Measurements from ENCODE around the gene CTNNB1. TPM values are rescaled to one million over a fixed set of nuclear protein-coding genes. Genes with fewer than 3 reads are reported as not detected.
A peak's percentile ranks its signal among the peaks of the same experiment; 100 is the strongest.

CTNNB1 gene
- total RNA-seq, 3 donors from 2014 or later: 419 to 687 (median 617) TPM

- H3K27me3 ChIP-seq: no peaks in the 10 kb centered on the region
- peaks cover 3 to 25% of the 10 kb centered on the region in 2 donors for H3K4me1 ChIP-seq
- H3K36me3 ChIP-seq: peaks cover 11% of the 10 kb centered on the region
- H3K4me3 ChIP-seq: no peak overlapping the region
- H3K27ac ChIP-seq: peak overlapping the region; percentile 2 to 8
- DNase-seq (ENCODE audit: low spot score in 2 of 2): no peak
- H3K9me3 ChIP-seq: no peaks in the 10 kb centered on the region
- TF ChIP-seq POLR2A (IDR thresholded peaks at IDR 0.05) (no peak), CTCF (IDR thresholded peaks at IDR 0.05) (no peak), POLR2AphosphoS5 (IDR thresholded peaks at IDR 0.05) (no peak)
- intact Hi-C loops (cut with DNase I; ENCODE audit: low total_unique reads): no loop called here
These were observed 22.7 kb downstream of the CTNNB1 start for GRCh38 chr3:41222012-41222411.

- intact Hi-C loops (cut with DNase I; ENCODE audit: low total_unique reads): no loop called here
- Histone ChIP-seq H3K27ac (peak overlapping the region in 1 of 2 donors; percentile 12), H3K36me3 (peaks cover 11% of the 10 kb centered on the region), H3K4me3 (no peak overlapping the region), H3K27me3 (no peaks in the 10 kb centered on the region), H3K9me3 (no peaks in the 10 kb centered on the region), H3K4me1 (peaks cover 3 to 25% of the 10 kb centered on the region in 2 donors)
- DNase-seq (ENCODE audit: low spot score in 2 of 2): no peak
- TF ChIP-seq CTCF (IDR thresholded peaks at IDR 0.05) (no peak), POLR2AphosphoS5 (IDR thresholded peaks at IDR 0.05) (no peak), POLR2A (IDR thresholded peaks at IDR 0.05) (no peak)
These were observed 23.2 kb downstream of the CTNNB1 start for GRCh38 chr3:41222501-41222900.

- intact Hi-C loops (cut with DNase I; ENCODE audit: low total_unique reads): no loop called here
- H3K4me3 ChIP-seq: no peak overlapping the region
- H3K27ac ChIP-seq: peak overlapping the region in 1 of 2 donors; percentile 12
- no peak for TF ChIP-seq CTCF (IDR thresholded peaks at IDR 0.05)
- no peak for TF ChIP-seq POLR2AphosphoS5 (IDR thresholded peaks at IDR 0.05)
- no peak for TF ChIP-seq POLR2A (IDR thresholded peaks at IDR 0.05)
- peaks cover 11% of the 10 kb centered on the region for H3K36me3 ChIP-seq
- H3K4me1 ChIP-seq: peaks cover 3 to 25% of the 10 kb centered on the region in 2 donors
- DNase-seq (ENCODE audit: low spot score in 2 of 2): no peak
- no peaks in the 10 kb centered on the region for H3K27me3 ChIP-seq
- H3K9me3 ChIP-seq: no peaks in the 10 kb centered on the region
These were observed 23.8 kb downstream of the CTNNB1 start for GRCh38 chr3:41223078-41223477.

- Histone ChIP-seq H3K9me3 (no peaks in the 10 kb centered on the region), H3K36me3 (peaks cover 11% of the 10 kb centered on the region), H3K27me3 (no peaks in the 10 kb centered on the region), H3K27ac (peak overlapping the region; percentile 43 to 44), H3K4me3 (no peak overlapping the region), H3K4me1 (peaks cover 3 to 25% of the 10 kb centered on the region in 2 donors)
- no peak for DNase-seq (ENCODE audit: low spot score in 2 of 2)
- TF ChIP-seq POLR2AphosphoS5 (IDR thresholded peaks at IDR 0.05) (no peak), CTCF (IDR thresholded peaks at IDR 0.05) (no peak), POLR2A (IDR thresholded peaks at IDR 0.05) (no peak)
- intact Hi-C loops (cut with DNase I; ENCODE audit: low total_unique reads): no loop called here
These were observed 24.4 kb downstream of the CTNNB1 start for GRCh38 chr3:41223691-41224090.

- no peaks in the 10 kb centered on the region for H3K9me3 ChIP-seq
- no peaks in the 10 kb centered on the region for H3K27me3 ChIP-seq
- peaks cover 11% of the 10 kb centered on the region for H3K36me3 ChIP-seq
- no peak overlapping the region for H3K4me3 ChIP-seq
- intact Hi-C loops (cut with DNase I; ENCODE audit: low total_unique reads): no loop called here
- TF ChIP-seq POLR2AphosphoS5 (IDR thresholded peaks at IDR 0.05) (no peak), CTCF (IDR thresholded peaks at IDR 0.05) (no peak)
- peak overlapping the region; percentile 43 to 61 for H3K27ac ChIP-seq
- H3K4me1 ChIP-seq: peaks cover 3 to 25% of the 10 kb centered on the region in 2 donors
- DNase-seq (ENCODE audit: low spot score in 2 of 2): no peak
These were observed 25.0 kb downstream of the CTNNB1 start for GRCh38 chr3:41224120-41224806.

Data from breast epithelium (tissue), 4 donors.